Renal pelvis (tissue), 4 donors: ENCODE data around the gene TNFSF18. TPM values are rescaled to one million over a fixed set of nuclear protein-coding genes. Genes with fewer than 3 reads are reported as not detected.

Source experiments
- DNase-seq: peaks from one replicate; pipeline ENCODE4 v3.0.0-alpha.2; 2013
- polyA plus RNA-seq, 3 donors: library from polyadenylated mRNA; unstranded; fragments of 120-200 nt; gene quantifications; one replicate each; pipeline ENCODE4 v1.2.1, GENCODE V29; 2013; ENCODE audit not compliant: insufficient read length in 3 of 3

Gene TNFSF18
- polyA plus RNA-seq, 3 donors = 0.10 to 0.11 TPM; not detected in 1

GRCh38 chr1:173039626-173040025 lies 11.1 kb downstream of the TNFSF18 start:
- DNase-seq = no peak

- no peak for DNase-seq
These were observed 11.7 kb downstream of the TNFSF18 start for GRCh38 chr1:173038875-173039554.

- DNase-seq = no peak
These were observed 26.2 kb downstream of the TNFSF18 start for GRCh38 chr1:173024543-173024942.

- no peak for DNase-seq
These were observed 27.4 kb downstream of the TNFSF18 start for GRCh38 chr1:173023343-173023742.

GRCh38 chr1:173020138-173020750 lies 30.5 kb downstream of the TNFSF18 start:
- no peak for DNase-seq

- no peak for DNase-seq
These were observed 32.9 kb downstream of the TNFSF18 start for GRCh38 chr1:173017792-173018191.

- no peak for DNase-seq
These were observed 34.3 kb downstream of the TNFSF18 start for GRCh38 chr1:173016419-173016818.

- DNase-seq = no peak
These were observed 35.1 kb downstream of the TNFSF18 start for GRCh38 chr1:173015629-173016028.

- no peak for DNase-seq
These were observed 36.6 kb downstream of the TNFSF18 start for GRCh38 chr1:173014160-173014559.

- no peak for DNase-seq
These were observed 38.6 kb downstream of the TNFSF18 start for GRCh38 chr1:173012126-173012525.

- no peak for DNase-seq
These were observed 41.1 kb downstream of the TNFSF18 start for GRCh38 chr1:173009597-173009996.

GRCh38 chr1:173005196-173005864 lies 45.4 kb downstream of the TNFSF18 start:
- no peak for DNase-seq

- no peak for DNase-seq
These were observed 47.6 kb downstream of the TNFSF18 start for GRCh38 chr1:173002891-173003838.

- DNase-seq = no peak
These were observed 51.4 kb downstream of the TNFSF18 start for GRCh38 chr1:172999349-172999748.

- DNase-seq = no peak
These were observed 52.8 kb downstream of the TNFSF18 start for GRCh38 chr1:172997941-172998361.

GRCh38 chr1:172993640-172994039 lies 57.1 kb downstream of the TNFSF18 start:
- no peak for DNase-seq

- no peak for DNase-seq
These were observed 58.9 kb downstream of the TNFSF18 start for GRCh38 chr1:172991674-172992400.

- no peak for DNase-seq
These were observed 60.0 kb downstream of the TNFSF18 start for GRCh38 chr1:172990598-172991215.
